ENCODE measurements around the gene TUBB4B.

DNA sequence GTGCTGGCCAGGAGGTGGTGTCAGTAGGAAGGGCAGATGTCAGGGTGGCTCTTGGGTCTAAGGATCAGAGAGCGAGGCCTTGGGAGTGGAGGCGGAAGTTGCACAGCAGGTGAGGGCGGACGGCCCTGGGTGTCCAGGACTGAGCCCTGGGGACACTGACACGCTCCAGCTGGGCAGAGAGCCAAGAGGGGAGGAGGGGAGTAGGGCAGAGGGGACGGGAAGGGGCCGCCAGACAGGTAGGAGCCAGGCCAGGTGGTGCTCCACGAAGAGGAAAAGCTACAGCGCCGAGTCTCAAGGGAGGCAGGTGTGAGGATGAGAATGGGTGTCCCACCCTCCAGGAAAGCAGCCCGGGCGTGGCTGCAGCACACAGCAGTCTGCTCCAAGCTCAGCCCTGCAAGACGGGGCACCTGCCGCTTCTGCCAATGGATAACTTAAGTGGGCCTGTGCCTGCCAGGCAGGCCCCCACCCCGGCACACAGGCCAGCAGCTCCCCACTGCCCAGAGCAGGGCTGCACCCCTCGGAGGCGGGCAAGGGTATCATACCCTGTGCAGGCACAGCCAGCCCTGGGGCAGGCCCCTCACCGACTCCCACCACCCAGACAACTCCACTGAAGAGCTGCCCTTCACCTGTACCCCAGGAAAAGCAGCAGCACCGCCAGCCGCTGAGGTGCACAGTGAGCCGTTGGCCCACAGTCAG lies 45.4 kb upstream of the TUBB4B start:
- TF ChIP-seq, protein P1, sequence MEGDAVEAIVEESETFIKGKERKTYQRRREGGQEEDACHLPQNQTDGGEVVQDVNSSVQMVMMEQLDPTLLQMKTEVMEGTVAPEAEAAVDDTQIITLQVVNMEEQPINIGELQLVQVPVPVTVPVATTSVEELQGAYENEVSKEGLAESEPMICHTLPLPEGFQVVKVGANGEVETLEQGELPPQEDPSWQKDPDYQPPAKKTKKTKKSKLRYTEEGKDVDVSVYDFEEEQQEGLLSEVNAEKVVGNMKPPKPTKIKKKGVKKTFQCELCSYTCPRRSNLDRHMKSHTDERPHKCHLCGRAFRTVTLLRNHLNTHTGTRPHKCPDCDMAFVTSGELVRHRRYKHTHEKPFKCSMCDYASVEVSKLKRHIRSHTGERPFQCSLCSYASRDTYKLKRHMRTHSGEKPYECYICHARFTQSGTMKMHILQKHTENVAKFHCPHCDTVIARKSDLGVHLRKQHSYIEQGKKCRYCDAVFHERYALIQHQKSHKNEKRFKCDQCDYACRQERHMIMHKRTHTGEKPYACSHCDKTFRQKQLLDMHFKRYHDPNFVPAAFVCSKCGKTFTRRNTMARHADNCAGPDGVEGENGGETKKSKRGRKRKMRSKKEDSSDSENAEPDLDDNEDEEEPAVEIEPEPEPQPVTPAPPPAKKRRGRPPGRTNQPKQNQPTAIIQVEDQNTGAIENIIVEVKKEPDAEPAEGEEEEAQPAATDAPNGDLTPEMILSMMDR (IDR thresholded peaks at IDR 0.05), result no peak
- no peak for TF ChIP-seq POLR2A (IDR thresholded peaks at IDR 0.05)

Data from stomach (tissue), 4 donors.